Fibroblast of lung (primary cell): ENCODE results near the gene MXD1. TPM values are rescaled to one million over a fixed set of nuclear protein-coding genes. Genes with fewer than 3 reads are reported as not detected.

ENCODE experiments used
- DNase-seq, 2 donors: peaks; one replicate each; pipeline versions ENCODE4 v3.0.0 to v3.0.0-alpha.2; 2010; ENCODE audit warnings: low read depth in 2 of 2
- H2AFZ ChIP-seq: 2 replicates; pipeline ENCODE4 v1.5.1; 2012; ENCODE audit warnings: low read length, control low read depth, inconsistent platforms
- H3K27ac ChIP-seq: 2 replicates; pipeline ENCODE4 v1.5.1; 2011; ENCODE audit warnings: low read length, control low read depth; ENCODE audit not compliant: insufficient read depth
- H3K27me3 ChIP-seq: 2 replicates; pipeline ENCODE4 v1.5.1; 2011; ENCODE audit warnings: mild to moderate bottlenecking, low read length; ENCODE audit not compliant: control insufficient read depth, insufficient read depth
- H3K36me3 ChIP-seq: 2 replicates; pipeline ENCODE4 v1.5.1; 2011; ENCODE audit warnings: low read length; ENCODE audit not compliant: control insufficient read depth, insufficient read depth
- H3K4me1 ChIP-seq: 2 replicates; pipeline ENCODE4 v1.5.1; 2011; ENCODE audit warnings: low read length; ENCODE audit not compliant: control insufficient read depth, insufficient read depth; ENCODE audit errors: extremely low read depth
- H3K4me2 ChIP-seq: 2 replicates; pipeline ENCODE4 v1.5.1; 2011; ENCODE audit warnings: low read length, control low read depth; ENCODE audit not compliant: insufficient read depth; ENCODE audit errors: extremely low read depth
- H3K4me3 ChIP-seq, 4 experiments: fragments of 200-600 bp in 1 of 4; sonication (generic) in 1 of 4; replicated peaks in 1 of 4; 2 replicates each; pipeline ENCODE4 v1.5.1; 2011 to 2016; ENCODE audit warnings: low read length in 4 of 4, low read depth in 3 of 4, mild to moderate bottlenecking in 3 of 4, control low read depth in 2 of 4, inconsistent platforms in 1 of 4, mixed read lengths in 1 of 4; ENCODE audit not compliant: insufficient read depth in 1 of 4; ENCODE audit errors: control extremely low read depth in 1 of 4
- H3K79me2 ChIP-seq: 2 replicates; pipeline ENCODE4 v1.5.1; 2012; ENCODE audit warnings: mild to moderate bottlenecking, low read length, inconsistent platforms; ENCODE audit not compliant: control insufficient read depth, insufficient read depth
- H3K9ac ChIP-seq: 2 replicates; pipeline ENCODE4 v1.5.1; 2011; ENCODE audit warnings: mild to moderate bottlenecking, low read length, control low read depth; ENCODE audit not compliant: insufficient read depth
- H3K9me3 ChIP-seq: 2 replicates; pipeline ENCODE4 v1.5.1; 2012; ENCODE audit warnings: low read depth, low read length; ENCODE audit not compliant: control insufficient read depth, insufficient read depth
- H4K20me1 ChIP-seq: 2 replicates; pipeline ENCODE4 v1.5.1; 2011; ENCODE audit warnings: low read length; ENCODE audit not compliant: control insufficient read depth, insufficient read depth; ENCODE audit errors: extremely low read depth
- EZH2 ChIP-seq: IDR thresholded peaks from 2 replicates; pipeline ENCODE4 v1.5.1; 2012; ENCODE audit warnings: low read length, control low read depth, mild to moderate bottlenecking; ENCODE audit errors: missing control alignments
- polyA plus RNA-seq, 2 donors: library from polyadenylated mRNA; depleted of rRNA in 1 of 2; stranded (reverse) in 1 of 2; unstranded in 1 of 2; fragments of >200 nt; gene quantifications; 2 replicates each; pipeline ENCODE4 v1.2.1, GENCODE V29; 2011 to 2012; ENCODE audit warnings: missing spikeins in 1 of 2
- total RNA-seq: library from RNA; depleted of rRNA; stranded (reverse); fragments of >200 nt; gene quantifications from 2 replicates; pipeline ENCODE4 v1.2.1, GENCODE V29; 2014
- TF ChIP-seq, protein P1 (sequence below), 2 donors: IDR thresholded peaks in 1 of 2; conservative IDR thresholded peaks in 1 of 2; 1 replicate in 1 of 2; 2 replicates in 1 of 2; pipeline ENCODE4 v1.5.1; 2011 to 2012; ENCODE audit warnings: low read length in 2 of 2, control low read depth in 1 of 2, inconsistent platforms in 1 of 2, low read depth in 1 of 2, mild to moderate bottlenecking in 1 of 2

The MXD1 gene
- total and polyA plus RNA-seq, 2 donors (not counting 1 experiment from before 2014, with no cell fraction given), result 5.4 to 8.4 TPM

DNA sequence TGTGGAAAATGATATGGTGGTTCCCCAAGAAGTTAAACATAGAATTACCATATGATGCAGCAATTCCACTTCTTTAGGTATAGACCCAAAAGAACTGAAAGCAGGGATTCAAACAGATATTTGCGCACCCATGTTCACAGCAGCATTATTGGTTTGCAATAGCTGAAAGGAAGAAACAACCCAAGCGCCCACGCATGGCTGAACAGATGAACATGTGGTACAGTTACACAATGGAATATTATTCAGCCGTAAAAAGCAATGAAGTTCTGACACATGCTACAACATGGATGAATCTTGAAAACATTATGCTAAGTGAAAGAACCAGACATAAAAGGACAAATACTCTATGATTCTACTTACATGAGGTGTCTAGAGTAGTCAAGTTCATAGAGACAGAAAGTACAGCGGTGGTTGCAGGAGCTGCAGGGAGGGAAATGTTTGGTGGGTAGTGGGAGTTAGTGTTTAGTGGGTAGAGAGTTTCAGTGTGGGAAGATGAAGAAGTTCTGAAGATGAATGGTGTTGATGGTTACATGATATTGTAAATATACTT, 73.3 kb downstream of the MXD1 start:
- H2AFZ ChIP-seq, result no peak overlapping the region
- no peak overlapping the region for H3K9ac ChIP-seq
- H3K27ac ChIP-seq, result no peak overlapping the region

DNA sequence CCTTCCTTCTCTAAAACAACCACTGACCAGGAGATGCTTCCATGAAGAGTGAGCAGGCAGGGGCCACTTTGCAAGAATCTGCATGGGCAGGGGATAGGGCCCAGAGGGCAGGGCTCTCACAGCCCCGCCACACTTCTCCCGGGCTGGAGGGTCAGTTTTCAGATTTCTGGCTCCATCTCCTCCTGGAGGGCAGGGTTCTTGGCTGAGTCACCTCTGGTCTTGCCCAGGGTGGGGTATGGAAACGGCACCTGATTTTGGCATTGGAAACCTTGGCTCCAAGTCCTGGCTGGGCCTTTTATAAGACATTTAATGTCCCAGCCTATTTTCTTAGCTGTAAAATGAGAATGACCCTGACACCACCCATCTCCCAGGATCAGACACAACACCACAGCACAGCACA, 74.1 kb downstream of the MXD1 start:
- no peak for DNase-seq
- Histone ChIP-seq H3K9ac (no peak overlapping the region), H3K4me3 (no peak overlapping the region), H3K36me3 (no peaks in the 10 kb centered on the region), H3K27me3 (no peaks in the 10 kb centered on the region), H3K79me2 (no peaks in the 10 kb centered on the region), H3K4me2 (no peak overlapping the region), H3K4me1 (no peaks in the 10 kb centered on the region), H4K20me1 (no peaks in the 10 kb centered on the region), H2AFZ (no peak overlapping the region), H3K27ac (no peak overlapping the region), H3K9me3 (no peaks in the 10 kb centered on the region)
- TF ChIP-seq EZH2, result no peak
- TF ChIP-seq, protein P1, sequence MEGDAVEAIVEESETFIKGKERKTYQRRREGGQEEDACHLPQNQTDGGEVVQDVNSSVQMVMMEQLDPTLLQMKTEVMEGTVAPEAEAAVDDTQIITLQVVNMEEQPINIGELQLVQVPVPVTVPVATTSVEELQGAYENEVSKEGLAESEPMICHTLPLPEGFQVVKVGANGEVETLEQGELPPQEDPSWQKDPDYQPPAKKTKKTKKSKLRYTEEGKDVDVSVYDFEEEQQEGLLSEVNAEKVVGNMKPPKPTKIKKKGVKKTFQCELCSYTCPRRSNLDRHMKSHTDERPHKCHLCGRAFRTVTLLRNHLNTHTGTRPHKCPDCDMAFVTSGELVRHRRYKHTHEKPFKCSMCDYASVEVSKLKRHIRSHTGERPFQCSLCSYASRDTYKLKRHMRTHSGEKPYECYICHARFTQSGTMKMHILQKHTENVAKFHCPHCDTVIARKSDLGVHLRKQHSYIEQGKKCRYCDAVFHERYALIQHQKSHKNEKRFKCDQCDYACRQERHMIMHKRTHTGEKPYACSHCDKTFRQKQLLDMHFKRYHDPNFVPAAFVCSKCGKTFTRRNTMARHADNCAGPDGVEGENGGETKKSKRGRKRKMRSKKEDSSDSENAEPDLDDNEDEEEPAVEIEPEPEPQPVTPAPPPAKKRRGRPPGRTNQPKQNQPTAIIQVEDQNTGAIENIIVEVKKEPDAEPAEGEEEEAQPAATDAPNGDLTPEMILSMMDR (conservative IDR thresholded peaks at IDR 0.05 in 1 of 2, IDR thresholded peaks at IDR 0.05 in 1 of 2; ENCODE audit: low read depth in 1 of 2, low read length in 2 of 2), result no peak

More for the DNA sequence above, 73.3 kb downstream of the MXD1 start:
- Histone ChIP-seq H3K79me2 (no peaks in the 10 kb centered on the region), H3K4me1 (no peaks in the 10 kb centered on the region), H3K9me3 (no peaks in the 10 kb centered on the region), H3K4me2 (no peak overlapping the region), H3K27me3 (no peaks in the 10 kb centered on the region), H3K4me3 (no peak overlapping the region), H4K20me1 (no peaks in the 10 kb centered on the region), H3K36me3 (no peaks in the 10 kb centered on the region)
- no peak for DNase-seq
- TF ChIP-seq EZH2, result no peak

DNA sequence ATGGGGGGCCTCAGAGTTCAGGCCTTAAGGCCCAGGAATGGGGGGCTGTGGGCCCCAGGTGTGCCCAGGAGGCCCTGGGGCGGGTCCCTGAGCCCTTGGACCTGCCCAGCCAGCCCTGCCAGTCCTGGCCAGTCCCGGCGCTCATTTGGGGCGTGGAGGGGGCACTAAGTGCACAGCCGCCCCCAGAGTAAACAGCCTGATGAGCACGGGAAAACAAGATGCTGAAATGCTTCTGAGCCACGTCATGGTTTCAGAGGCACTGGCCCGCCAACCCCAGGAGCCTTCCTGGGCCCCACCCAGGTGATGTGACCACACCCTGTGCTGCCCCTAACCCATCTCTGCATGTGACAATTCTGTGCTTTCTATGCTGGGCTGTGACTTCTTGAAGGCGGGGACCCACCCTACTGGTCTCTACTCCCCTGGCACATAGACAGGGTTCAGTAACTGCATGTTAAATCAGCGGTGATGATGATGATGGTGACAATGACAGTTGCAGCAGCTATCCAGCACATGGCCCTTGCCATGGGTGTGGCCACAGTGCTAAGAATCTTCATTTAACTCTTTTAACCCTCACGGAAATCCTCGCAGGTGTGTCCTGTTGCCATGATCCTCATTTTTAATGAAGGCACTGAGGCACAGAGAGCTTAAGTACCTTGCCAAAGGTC, 74.7 kb downstream of the MXD1 start:
- no peaks in the 10 kb centered on the region for H3K9me3 ChIP-seq
- TF ChIP-seq, protein P1 (conservative IDR thresholded peaks at IDR 0.05 in 1 of 2, IDR thresholded peaks at IDR 0.05 in 1 of 2; ENCODE audit: low read depth in 1 of 2, low read length in 2 of 2), result no peak
- no peak for TF ChIP-seq EZH2
- H3K4me2 ChIP-seq, result no peak overlapping the region
- H3K27me3 ChIP-seq, result no peaks in the 10 kb centered on the region
- no peaks in the 10 kb centered on the region for H3K79me2 ChIP-seq
- H3K4me3 ChIP-seq, result no peak overlapping the region
- H3K36me3 ChIP-seq, result no peaks in the 10 kb centered on the region
- H3K4me1 ChIP-seq, result no peaks in the 10 kb centered on the region
- H3K9ac ChIP-seq, result no peak overlapping the region
- no peak overlapping the region for H3K27ac ChIP-seq
- no peak for DNase-seq
- no peak overlapping the region for H2AFZ ChIP-seq
- no peaks in the 10 kb centered on the region for H4K20me1 ChIP-seq

Other genes starting within 250 kb of the MXD1 start
- 106 and 114 TPM in 2 replicates for gene ANXA4, start 173.0 kb upstream of the MXD1 start, total RNA-seq
- gene ANXA4, start 173.0 kb upstream of the MXD1 start, polyA plus RNA-seq, result 98.4 and 106 TPM in 2 replicates
- 7.7 and 9.1 TPM in 2 replicates for gene GMCL1, start 85.4 kb upstream of the MXD1 start, total RNA-seq
- gene GMCL1, start 85.4 kb upstream of the MXD1 start, polyA plus RNA-seq, result 7.6 and 12.4 TPM in 2 replicates
- 33.9 and 38.8 TPM in 2 replicates for gene SNRNP27, start 21.2 kb upstream of the MXD1 start, total RNA-seq
- gene SNRNP27, start 21.2 kb upstream of the MXD1 start, polyA plus RNA-seq, result 62.9 and 64.8 TPM in 2 replicates
- 0.26 and 0.33 TPM in 2 replicates for gene ASPRV1, start 46.5 kb downstream of the MXD1 start, total RNA-seq
- gene ASPRV1, start 46.5 kb downstream of the MXD1 start, polyA plus RNA-seq, result 0.08 and 0.10 TPM in 2 replicates
- gene PCBP1, start 172.4 kb downstream of the MXD1 start, total RNA-seq, result 30.6 and 42.1 TPM in 2 replicates
- gene PCBP1, start 172.4 kb downstream of the MXD1 start, polyA plus RNA-seq, result 104 and 143 TPM in 2 replicates